Keratinocyte (primary cell): Measurements from ENCODE around the gene CYP2S1. TPM values are rescaled to one million over a fixed set of nuclear protein-coding genes. Genes with fewer than 3 reads are reported as not detected.

Source experiments
- DNase-seq: peaks from one replicate; pipeline ENCODE4 v3.0.0-alpha.2; 2011; ENCODE audit warnings: low read depth, missing footprints, low spot score
- FAIRE-seq: peaks from 2 replicates; lab custom pipeline; 2011; peaks lifted over from hg19 to GRCh38; lab: Jason Lieb, UNC
- H2AFZ ChIP-seq: 2 replicates; pipeline ENCODE4 v1.6.0; 2012; ENCODE audit warnings: low read length, control low read depth, inconsistent platforms; ENCODE audit not compliant: control insufficient read depth
- H3K27ac ChIP-seq: 2 replicates; pipeline ENCODE4 v1.5.1; 2011; ENCODE audit warnings: low read length; ENCODE audit not compliant: control insufficient read depth, insufficient read depth
- H3K27me3 ChIP-seq: 3 replicates; pipeline ENCODE4 v1.6.0; 2011; ENCODE audit warnings: low read length; ENCODE audit not compliant: control insufficient read depth, insufficient read depth; ENCODE audit errors: extremely low read depth
- H3K36me3 ChIP-seq, 2 experiments: 2 replicates in 1 of 2; 3 replicates in 1 of 2; pipeline ENCODE4 v1.5.1; 2011; ENCODE audit warnings: low read length in 2 of 2, mild to moderate bottlenecking in 1 of 2; ENCODE audit not compliant: control insufficient read depth in 2 of 2, insufficient read depth in 2 of 2; ENCODE audit errors: extremely low read depth in 1 of 2
- H3K4me1 ChIP-seq: 3 replicates; pipeline ENCODE4 v1.5.1; 2011; ENCODE audit warnings: low read length; ENCODE audit not compliant: control insufficient read depth, insufficient read depth; ENCODE audit errors: extremely low read depth
- H3K4me2 ChIP-seq: 3 replicates; pipeline ENCODE4 v1.6.0; 2011; ENCODE audit warnings: low read depth, low read length; ENCODE audit not compliant: control insufficient read depth, insufficient read depth; ENCODE audit errors: extremely low read depth
- H3K4me3 ChIP-seq, 3 experiments: fragments of 200-600 bp in 1 of 3; sonication (generic) in 1 of 3; 2 replicates in 2 of 3; 3 replicates in 1 of 3; pipeline ENCODE4 v1.5.1; 2011 to 2016; ENCODE audit warnings: low read length in 3 of 3, mild to moderate bottlenecking in 3 of 3, control low read depth in 2 of 3, inconsistent platforms in 1 of 3, low read depth in 1 of 3, mixed read lengths in 1 of 3, mixed run types in 1 of 3, moderate library complexity in 1 of 3; ENCODE audit not compliant: control insufficient read depth in 2 of 3, insufficient read depth in 2 of 3; ENCODE audit errors: extremely low read depth in 1 of 3
- H3K79me2 ChIP-seq: 2 replicates; pipeline ENCODE4 v1.6.0; 2012; ENCODE audit warnings: low read length; ENCODE audit not compliant: control insufficient read depth, insufficient read depth
- H3K9ac ChIP-seq: 3 replicates; pipeline ENCODE4 v1.6.0; 2011; ENCODE audit warnings: low read length; ENCODE audit not compliant: control insufficient read depth, insufficient read depth; ENCODE audit errors: extremely low read depth
- H3K9me1 ChIP-seq: 3 replicates; pipeline ENCODE4 v1.6.0; 2011; ENCODE audit warnings: low read length; ENCODE audit not compliant: control insufficient read depth, insufficient read depth; ENCODE audit errors: extremely low read depth
- H3K9me3 ChIP-seq: 2 replicates; pipeline ENCODE4 v1.5.1; 2012; ENCODE audit warnings: low read depth, low read length; ENCODE audit not compliant: control insufficient read depth
- H4K20me1 ChIP-seq: 3 replicates; pipeline ENCODE4 v1.6.0; 2011; ENCODE audit warnings: low read length; ENCODE audit not compliant: control insufficient read depth, insufficient read depth; ENCODE audit errors: extremely low read depth
- EZH2 ChIP-seq: IDR thresholded peaks from one replicate; pipeline ENCODE4 v1.6.1; 2012; ENCODE audit warnings: inconsistent platforms, mild to moderate bottlenecking, low read length, moderate library complexity
- dilution Hi-C: fragments of 300-500 bp; cut with MboI; formaldehyde crosslinking; loops from one replicate; pipeline ENCODE4 v1.7.0; 2020; ENCODE audit warnings: low sequenced_read_pairs; ENCODE audit not compliant: extremely low pct_ligation_motif_present
- polyA plus RNA-seq, 5 experiments: library from polyadenylated mRNA; depleted of rRNA in 3 of 5; stranded (reverse) in 3 of 5; stranded (forward) in 1 of 5; unstranded in 1 of 5; fragments of >200 nt; gene quantifications; 1 replicate in 1 of 5; 2 replicates in 3 of 5; 3 replicates in 1 of 5; pipeline versions ENCODE4 v1.2.1 to v1.2.3, GENCODE V29; 2011 to 2012; ENCODE audit warnings: missing spikeins in 2 of 5, low read depth in 1 of 5, low replicate concordance in 1 of 5
- TF ChIP-seq, protein P1 (sequence below), 3 experiments: IDR thresholded peaks in 1 of 3; conservative IDR thresholded peaks in 1 of 3; optimal IDR thresholded peaks in 1 of 3; 2 replicates in 2 of 3; 3 replicates in 1 of 3; pipeline versions ENCODE3 to v1.5.1; 2011; ENCODE audit warnings: low read length in 3 of 3, mild to moderate bottlenecking in 3 of 3, moderate library complexity in 2 of 3, control low read depth in 1 of 3, inconsistent platforms in 1 of 3; ENCODE audit not compliant: insufficient read depth in 2 of 3; ENCODE audit errors: extremely low read depth in 1 of 3

CYP2S1 gene
- polyA plus RNA-seq, 1 donor (not counting 4 experiments of a cell fraction or from before 2014, with no cell fraction given): 4.9 TPM

DNA sequence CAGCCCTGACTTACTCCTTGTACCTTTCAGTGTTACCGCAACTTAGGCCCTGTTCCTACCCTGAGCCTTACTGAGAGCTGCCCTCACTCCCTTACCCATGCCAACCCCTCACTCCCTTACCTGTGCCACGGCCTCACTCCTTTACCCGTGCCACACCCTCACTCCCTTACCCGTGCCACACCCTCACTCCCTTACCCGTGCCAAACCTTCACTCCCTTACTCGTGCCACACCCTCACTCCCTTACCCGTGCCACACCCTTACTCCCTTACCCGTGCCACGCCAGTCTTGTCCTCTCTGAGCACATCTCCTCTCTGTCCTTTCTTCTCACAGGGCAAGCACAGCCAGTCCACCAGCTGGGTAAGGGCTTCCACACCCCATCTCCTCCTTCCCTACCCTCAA, 46.3 kb downstream of the CYP2S1 start:
- no peaks in the 10 kb centered on the region for H3K9me3 ChIP-seq
- H2AFZ ChIP-seq: no peak overlapping the region
- DNase-seq (no peak), FAIRE-seq (no peak)
- no peak for TF ChIP-seq EZH2
- TF ChIP-seq, protein P1, sequence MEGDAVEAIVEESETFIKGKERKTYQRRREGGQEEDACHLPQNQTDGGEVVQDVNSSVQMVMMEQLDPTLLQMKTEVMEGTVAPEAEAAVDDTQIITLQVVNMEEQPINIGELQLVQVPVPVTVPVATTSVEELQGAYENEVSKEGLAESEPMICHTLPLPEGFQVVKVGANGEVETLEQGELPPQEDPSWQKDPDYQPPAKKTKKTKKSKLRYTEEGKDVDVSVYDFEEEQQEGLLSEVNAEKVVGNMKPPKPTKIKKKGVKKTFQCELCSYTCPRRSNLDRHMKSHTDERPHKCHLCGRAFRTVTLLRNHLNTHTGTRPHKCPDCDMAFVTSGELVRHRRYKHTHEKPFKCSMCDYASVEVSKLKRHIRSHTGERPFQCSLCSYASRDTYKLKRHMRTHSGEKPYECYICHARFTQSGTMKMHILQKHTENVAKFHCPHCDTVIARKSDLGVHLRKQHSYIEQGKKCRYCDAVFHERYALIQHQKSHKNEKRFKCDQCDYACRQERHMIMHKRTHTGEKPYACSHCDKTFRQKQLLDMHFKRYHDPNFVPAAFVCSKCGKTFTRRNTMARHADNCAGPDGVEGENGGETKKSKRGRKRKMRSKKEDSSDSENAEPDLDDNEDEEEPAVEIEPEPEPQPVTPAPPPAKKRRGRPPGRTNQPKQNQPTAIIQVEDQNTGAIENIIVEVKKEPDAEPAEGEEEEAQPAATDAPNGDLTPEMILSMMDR (optimal IDR thresholded peaks at IDR 0.05 in 1 of 3, IDR thresholded peaks at IDR 0.05 in 1 of 3, conservative IDR thresholded peaks at IDR 0.05 in 1 of 3; ENCODE audit: extremely low read depth in 1 of 3, insufficient read depth in 2 of 3, low read length in 3 of 3): no peak
- dilution Hi-C loops: no loop called here
- peaks cover 9 to 24% of the 10 kb centered on the region in 2 experiments for H3K36me3 ChIP-seq
- no peaks in the 10 kb centered on the region for H3K27me3 ChIP-seq
- no peak overlapping the region for H3K4me3 ChIP-seq
- no peaks in the 10 kb centered on the region for H3K9me1 ChIP-seq
- no peaks in the 10 kb centered on the region for H4K20me1 ChIP-seq
- no peak overlapping the region for H3K27ac ChIP-seq
- no peaks in the 10 kb centered on the region for H3K79me2 ChIP-seq
- H3K4me2 ChIP-seq: no peak overlapping the region
- H3K4me1 ChIP-seq: no peaks in the 10 kb centered on the region
- no peak overlapping the region for H3K9ac ChIP-seq

- Histone ChIP-seq H2AFZ (no peak overlapping the region), H3K27ac (no peak overlapping the region), H3K9me3 (no peaks in the 10 kb centered on the region), H3K4me3 (no peak overlapping the region), H4K20me1 (no peaks in the 10 kb centered on the region), H3K36me3 (peaks cover 9 to 22% of the 10 kb centered on the region in 2 experiments), H3K9me1 (no peaks in the 10 kb centered on the region), H3K4me2 (no peak overlapping the region), H3K4me1 (no peaks in the 10 kb centered on the region), H3K79me2 (no peaks in the 10 kb centered on the region), H3K9ac (no peak overlapping the region), H3K27me3 (no peaks in the 10 kb centered on the region)
- dilution Hi-C loops: no loop called here
- DNase-seq (no peak), FAIRE-seq (no peak)
- no peak for TF ChIP-seq EZH2
- TF ChIP-seq, protein P1 (optimal IDR thresholded peaks at IDR 0.05 in 1 of 3, IDR thresholded peaks at IDR 0.05 in 1 of 3, conservative IDR thresholded peaks at IDR 0.05 in 1 of 3; ENCODE audit: extremely low read depth in 1 of 3, insufficient read depth in 2 of 3, low read length in 3 of 3): no peak
Observed at GRCh38 chr19:41239961-41240574, 47.0 kb downstream of the CYP2S1 start.
